Trophoblast cell (in vitro differentiated cells and primary cell): ENCODE measurements around the gene LRCH1.

ENCODE experiments used
- DNase-seq, 2 donors: peaks; one replicate each; pipeline ENCODE4 v3.0.0-alpha.2; 2016
- H2AFZ ChIP-seq: 2 replicates; pipeline ENCODE4 v1.6.1; 2013; ENCODE audit warnings: low read length, moderate library complexity, mild to moderate bottlenecking; ENCODE audit not compliant: insufficient read depth, poor library complexity
- H2AK5ac ChIP-seq: 2 replicates; pipeline ENCODE4 v1.6.1; 2013; ENCODE audit warnings: mild to moderate bottlenecking, low read length
- H2BK120ac ChIP-seq: 2 replicates; pipeline ENCODE4 v1.6.1; 2013; ENCODE audit warnings: low read length, mild to moderate bottlenecking, moderate library complexity; ENCODE audit not compliant: insufficient read depth, poor library complexity
- H2BK12ac ChIP-seq: 2 replicates; pipeline ENCODE4 v1.6.1; 2013; ENCODE audit warnings: mild to moderate bottlenecking, low read length, moderate library complexity
- H2BK5ac ChIP-seq: 2 replicates; pipeline ENCODE4 v1.6.1; 2013; ENCODE audit warnings: low read length, low read depth, moderate library complexity, mild to moderate bottlenecking; ENCODE audit not compliant: poor library complexity
- H3K14ac ChIP-seq: 2 replicates; pipeline ENCODE4 v1.6.1; 2013; ENCODE audit warnings: mild to moderate bottlenecking, low read length
- H3K18ac ChIP-seq: 2 replicates; pipeline ENCODE4 v1.6.1; 2013; ENCODE audit warnings: mild to moderate bottlenecking, low read length
- H3K23ac ChIP-seq: 2 replicates; pipeline ENCODE4 v1.6.1; 2013; ENCODE audit warnings: low read length
- H3K27ac ChIP-seq: 2 replicates; pipeline ENCODE4 v1.5.1; 2013; ENCODE audit warnings: low read depth, mild to moderate bottlenecking, inconsistent platforms, low read length, moderate library complexity
- H3K27me3 ChIP-seq: 2 replicates; pipeline ENCODE4 v1.6.1; 2013; ENCODE audit warnings: inconsistent platforms, mild to moderate bottlenecking, low read length, moderate library complexity; ENCODE audit not compliant: insufficient read depth
- H3K36me3 ChIP-seq, 2 experiments: 1 replicate in 1 of 2; 2 replicates in 1 of 2; pipeline ENCODE4 v1.6.1; 2013; ENCODE audit warnings: low read length in 2 of 2, mild to moderate bottlenecking in 2 of 2, moderate library complexity in 1 of 2; ENCODE audit not compliant: insufficient read depth in 2 of 2, control insufficient read depth in 1 of 2
- H3K4ac ChIP-seq: 2 replicates; pipeline ENCODE4 v1.6.1; 2013; ENCODE audit warnings: low read depth, mild to moderate bottlenecking, low read length, moderate library complexity
- H3K4me1 ChIP-seq, 2 experiments: 1 replicate in 1 of 2; 2 replicates in 1 of 2; pipeline ENCODE4 v1.6.1; 2013; ENCODE audit warnings: low read length in 2 of 2, mild to moderate bottlenecking in 2 of 2, moderate library complexity in 1 of 2; ENCODE audit not compliant: insufficient read depth in 2 of 2, control insufficient read depth in 1 of 2
- H3K4me2 ChIP-seq: 2 replicates; pipeline ENCODE4 v1.6.1; 2013; ENCODE audit warnings: inconsistent platforms, mild to moderate bottlenecking, low read length, moderate library complexity
- H3K4me3 ChIP-seq: 2 replicates; pipeline ENCODE4 v1.5.1; 2013; ENCODE audit warnings: mild to moderate bottlenecking, low read depth, low read length, inconsistent platforms
- H3K79me1 ChIP-seq: one replicate; pipeline ENCODE4 v1.6.1; 2013; ENCODE audit warnings: low read length
- H3K79me2 ChIP-seq: 2 replicates; pipeline ENCODE4 v1.6.1; 2013; ENCODE audit warnings: low read length, mild to moderate bottlenecking; ENCODE audit not compliant: control insufficient read depth, insufficient read depth, poor library complexity
- H3K9ac ChIP-seq: 2 replicates; pipeline ENCODE4 v1.6.1; 2013; ENCODE audit warnings: mild to moderate bottlenecking, low read length
- H3K9me3 ChIP-seq: 2 replicates; pipeline ENCODE4 v1.6.1; 2013; ENCODE audit warnings: low read depth, mild to moderate bottlenecking, control low read depth, inconsistent platforms, low read length; ENCODE audit not compliant: insufficient read depth
- H4K12ac ChIP-seq: 2 replicates; pipeline ENCODE4 v1.6.1; 2013; ENCODE audit warnings: low read depth, mild to moderate bottlenecking, low read length, moderate library complexity
- H4K8ac ChIP-seq: 2 replicates; pipeline ENCODE4 v1.6.1; 2013; ENCODE audit warnings: low read depth, mild to moderate bottlenecking, low read length, moderate library complexity
- H4K91ac ChIP-seq: one replicate; pipeline ENCODE4 v1.6.1; 2013; ENCODE audit warnings: low read depth, mild to moderate bottlenecking, low read length, moderate library complexity
- WGBS: extraction: QIAGEN DNeasy Blood & Tissue Kit; methylation state at CpG from one replicate; pipeline ENCODE4 v1.1.7; 2013; ENCODE audit warnings: missing lambda C conversion rate; ENCODE audit not compliant: insufficient read length, insufficient coverage; ENCODE audit errors: extremely low coverage; 5-methylcytosine and 5-hydroxymethylcytosine counted together

LRCH1 gene

DNA sequence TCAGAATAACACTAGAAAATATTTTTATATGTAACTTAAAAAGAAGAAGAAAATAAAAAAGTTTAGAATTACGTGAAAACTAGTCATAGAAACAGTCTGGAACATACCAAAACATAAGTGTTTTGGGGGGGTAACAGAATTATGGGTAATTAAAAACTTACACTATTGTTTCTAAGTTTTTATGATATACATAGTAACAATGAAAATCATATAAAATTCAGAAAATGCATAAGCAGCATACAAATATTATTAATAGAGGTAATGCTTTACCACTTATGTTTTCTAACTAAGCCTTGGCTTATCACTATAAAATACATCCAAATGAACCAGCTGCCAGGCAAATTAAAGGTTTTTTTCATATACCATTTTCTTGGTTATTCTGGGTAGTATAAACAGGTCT lies 229.1 kb downstream of the LRCH1 start:
- no peak overlapping the region for H2BK12ac ChIP-seq
- no peak overlapping the region for H2AK5ac ChIP-seq
- H3K79me1 ChIP-seq, result no peaks in the 10 kb centered on the region
- H3K4ac ChIP-seq, result no peak overlapping the region
- H2BK5ac ChIP-seq, result no peak overlapping the region
- no peak overlapping the region for H4K8ac ChIP-seq
- H3K4me3 ChIP-seq, result no peak overlapping the region
- H3K27me3 ChIP-seq, result no peaks in the 10 kb centered on the region
- H3K36me3 ChIP-seq, result peaks cover 0 to 2% of the 10 kb centered on the region in 2 experiments
- H3K9me3 ChIP-seq, result no peaks in the 10 kb centered on the region
- H3K79me2 ChIP-seq, result no peaks in the 10 kb centered on the region
- H3K14ac ChIP-seq, result no peak overlapping the region
- no peak overlapping the region for H3K18ac ChIP-seq
- DNase-seq, result no peak
- no peak overlapping the region for H4K91ac ChIP-seq
- no peak overlapping the region for H3K4me2 ChIP-seq
- no peaks in the 10 kb centered on the region for H3K4me1 ChIP-seq
- H2AFZ ChIP-seq, result no peak overlapping the region
- WGBS, result no CpG with 5 or more reads among the region's 1 CpG
- H3K9ac ChIP-seq, result no peak overlapping the region
- no peak overlapping the region for H3K23ac ChIP-seq
- no peak overlapping the region for H2BK120ac ChIP-seq
- H4K12ac ChIP-seq, result no peak overlapping the region
- no peak overlapping the region for H3K27ac ChIP-seq

DNA sequence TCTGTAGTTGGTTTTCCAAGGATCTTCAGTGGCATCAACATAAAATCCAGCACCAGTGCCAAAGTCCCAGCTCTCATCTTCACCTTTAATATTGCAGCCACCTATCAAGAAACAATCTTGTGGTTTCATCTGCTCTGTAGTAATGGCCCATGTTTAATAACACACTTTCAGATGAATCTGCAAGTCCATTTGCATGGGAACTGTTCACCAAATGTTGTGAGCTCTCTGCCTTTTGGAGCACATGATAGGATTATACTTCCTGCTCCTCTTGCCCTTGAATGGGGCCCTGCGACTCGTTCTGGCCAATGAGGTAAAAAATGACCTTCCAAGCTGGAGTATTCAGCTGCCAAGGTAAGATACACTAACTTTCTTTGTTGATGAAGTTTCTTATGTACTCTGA lies 229.7 kb downstream of the LRCH1 start:
- H2BK12ac ChIP-seq, result no peak overlapping the region
- peaks cover 0 to 2% of the 10 kb centered on the region in 2 experiments for H3K36me3 ChIP-seq
- no peak overlapping the region for H3K4me2 ChIP-seq
- H4K8ac ChIP-seq, result no peak overlapping the region
- no peak overlapping the region for H3K4me3 ChIP-seq
- no peak overlapping the region for H4K12ac ChIP-seq
- H3K27ac ChIP-seq, result no peak overlapping the region
- no peaks in the 10 kb centered on the region for H3K9me3 ChIP-seq
- WGBS, result no CpG with 5 or more reads among the region's 2 CpGs
- no peak overlapping the region for H3K4ac ChIP-seq
- no peak overlapping the region for H2BK5ac ChIP-seq
- no peak overlapping the region for H3K9ac ChIP-seq
- no peaks in the 10 kb centered on the region for H3K79me1 ChIP-seq
- H3K23ac ChIP-seq, result no peak overlapping the region
- H3K27me3 ChIP-seq, result no peaks in the 10 kb centered on the region
- no peak overlapping the region for H3K14ac ChIP-seq
- no peak for DNase-seq
- H4K91ac ChIP-seq, result no peak overlapping the region
- no peaks in the 10 kb centered on the region for H3K4me1 ChIP-seq
- no peak overlapping the region for H2AFZ ChIP-seq
- no peak overlapping the region for H3K18ac ChIP-seq
- no peaks in the 10 kb centered on the region for H3K79me2 ChIP-seq
- H2AK5ac ChIP-seq, result no peak overlapping the region
- H2BK120ac ChIP-seq, result no peak overlapping the region

GRCh38 chr13:46783504-46783903 lies 230.5 kb downstream of the LRCH1 start:
- no peaks in the 10 kb centered on the region for H3K79me1 ChIP-seq
- no peak overlapping the region for H3K9ac ChIP-seq
- no peak overlapping the region for H3K4ac ChIP-seq
- H3K9me3 ChIP-seq, result no peaks in the 10 kb centered on the region
- H3K79me2 ChIP-seq, result no peaks in the 10 kb centered on the region
- H3K18ac ChIP-seq, result no peak overlapping the region
- H3K4me2 ChIP-seq, result no peak overlapping the region
- WGBS, result no CpG with 5 or more reads among the region's 3 CpGs
- DNase-seq, result no peak
- H2AK5ac ChIP-seq, result no peak overlapping the region
- H2BK12ac ChIP-seq, result no peak overlapping the region
- H4K8ac ChIP-seq, result no peak overlapping the region
- no peaks in the 10 kb centered on the region for H3K27me3 ChIP-seq
- no peak overlapping the region for H2BK5ac ChIP-seq
- H4K12ac ChIP-seq, result no peak overlapping the region
- H3K36me3 ChIP-seq, result peaks cover 0 to 2% of the 10 kb centered on the region in 2 experiments
- no peaks in the 10 kb centered on the region for H3K4me1 ChIP-seq
- H3K4me3 ChIP-seq, result no peak overlapping the region
- H3K27ac ChIP-seq, result no peak overlapping the region
- H4K91ac ChIP-seq, result no peak overlapping the region
- H2BK120ac ChIP-seq, result no peak overlapping the region
- no peak overlapping the region for H3K23ac ChIP-seq
- H2AFZ ChIP-seq, result no peak overlapping the region
- H3K14ac ChIP-seq, result no peak overlapping the region

DNA sequence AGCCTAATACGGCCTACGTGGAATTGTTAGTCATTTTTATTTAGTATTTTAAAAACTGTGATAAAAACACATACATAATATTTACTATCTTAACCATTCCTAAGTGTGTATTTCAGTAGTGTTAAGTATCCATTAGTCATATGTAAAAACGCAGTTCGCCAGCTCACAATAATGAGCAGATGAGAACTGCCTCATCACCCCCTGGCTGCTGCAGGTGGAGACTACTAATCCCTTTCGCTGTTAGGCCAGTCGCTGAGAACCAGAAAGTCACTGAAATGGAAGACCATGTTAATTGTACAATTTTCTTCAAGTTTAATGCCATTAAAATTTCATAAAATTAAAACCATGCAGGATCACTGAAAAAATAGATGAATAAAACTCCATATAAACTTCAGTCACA lies 242.4 kb downstream of the LRCH1 start:
- Histone ChIP-seq H4K91ac (no peak overlapping the region), H3K79me1 (peaks cover 11% of the 10 kb centered on the region), H3K79me2 (peaks cover 7% of the 10 kb centered on the region), H3K4ac (no peak overlapping the region), H2AFZ (no peak overlapping the region), H2BK12ac (no peak overlapping the region), H3K36me3 (no peaks in the 10 kb centered on the region), H4K12ac (no peak overlapping the region), H3K4me1 (peaks cover 0 to 7% of the 10 kb centered on the region in 2 experiments), H3K9ac (no peak overlapping the region), H3K23ac (no peak overlapping the region), H3K4me2 (no peak overlapping the region), H4K8ac (no peak overlapping the region), H3K9me3 (no peaks in the 10 kb centered on the region), H3K14ac (no peak overlapping the region), H3K27me3 (no peaks in the 10 kb centered on the region), H2AK5ac (no peak overlapping the region), H2BK5ac (no peak overlapping the region), H2BK120ac (no peak overlapping the region), H3K4me3 (no peak overlapping the region), H3K27ac (no peak overlapping the region), H3K18ac (no peak overlapping the region)
- DNase-seq, result no peak
- WGBS, result no CpG with 5 or more reads among the region's 6 CpGs
